Activated CD4-positive, alpha-beta T cell treated with anti-CD3 and anti-CD28 coated beads for 24 hours (primary cell): ENCODE data around the gene TRA2A.

Experiments
- DNase-seq, 2 donors: peaks; one replicate each; pipeline ENCODE4 v3.0.0-alpha.2; 2020; ENCODE audit warnings: low read depth in 2 of 2

The TRA2A gene

GRCh38 chr7:23470330-23471105 lies 61.3 kb downstream of the TRA2A start, which contains the start of gene IGF2BP3:
IGF2BP3 (minus strand) TSS chr7:23470491; CDS start chr7:23470110, 381 bp downstream.
- no peak for DNase-seq

GRCh38 chr7:23469961-23470250 lies 61.9 kb downstream of the TRA2A start:
- DNase-seq, result no peak

- no peak for DNase-seq
Observed at GRCh38 chr7:23469150-23469960, 62.4 kb downstream of the TRA2A start.

- DNase-seq, result no peak
Observed at GRCh38 chr7:23468526-23469149, 63.1 kb downstream of the TRA2A start.

GRCh38 chr7:23467806-23468525 lies 63.8 kb downstream of the TRA2A start:
- DNase-seq, result no peak

- DNase-seq, result no peak
Observed at GRCh38 chr7:23467291-23467805, 64.4 kb downstream of the TRA2A start.

- DNase-seq, result no peak
Observed at GRCh38 chr7:23462846-23463245, 68.9 kb downstream of the TRA2A start.

- DNase-seq, result no peak
Observed at GRCh38 chr7:23458044-23458443, 73.7 kb downstream of the TRA2A start.

GRCh38 chr7:23456093-23456492 lies 75.7 kb downstream of the TRA2A start:
- no peak for DNase-seq

GRCh38 chr7:23454881-23455526 lies 76.8 kb downstream of the TRA2A start:
- DNase-seq, result no peak
